Fibroblast of skin of abdomen (primary cell): Measurements from ENCODE around the gene IFI6.

Experiments
- DNase-seq: peaks from one replicate; pipeline ENCODE4 v3.0.0-alpha.2; 2013

The IFI6 gene

GRCh38 chr1:27669876-27670275, 2.1 kb downstream of the IFI6 start:
- no peak for DNase-seq

GRCh38 chr1:27668808-27669723, 2.9 kb downstream of the IFI6 start:
- DNase-seq = peak; percentile 45

GRCh38 chr1:27668121-27668807, 3.7 kb downstream of the IFI6 start:
- no peak for DNase-seq

- no peak for DNase-seq
Measured at GRCh38 chr1:27666791-27667254, 5.2 kb downstream of the IFI6 start.

- DNase-seq = no peak
Measured at GRCh38 chr1:27666294-27666693, 5.7 kb downstream of the IFI6 start.

GRCh38 chr1:27665016-27665651, 6.9 kb downstream of the IFI6 start:
- no peak for DNase-seq

- no peak for DNase-seq
Measured at GRCh38 chr1:27664291-27664690, 7.7 kb downstream of the IFI6 start.

- peak; percentile 82 for DNase-seq
Measured at GRCh38 chr1:27662707-27663393, 9.1 kb downstream of the IFI6 start.

- no peak for DNase-seq
Measured at GRCh38 chr1:27662261-27662660, 9.7 kb downstream of the IFI6 start.

- no peak for DNase-seq
Measured at GRCh38 chr1:27661412-27662075, 10.4 kb downstream of the IFI6 start.

- DNase-seq = no peak
Measured at GRCh38 chr1:27660300-27660835, 11.6 kb downstream of the IFI6 start.

GRCh38 chr1:27659497-27660299, 12.3 kb downstream of the IFI6 start:
- peak; percentile 84 for DNase-seq

- peak; percentile 66 for DNase-seq
Measured at GRCh38 chr1:27658951-27659496, 13.0 kb downstream of the IFI6 start.

- DNase-seq = peak; percentile 61
Measured at GRCh38 chr1:27656157-27656893, 15.7 kb downstream of the IFI6 start.

GRCh38 chr1:27655151-27655937, 16.6 kb downstream of the IFI6 start:
- no peak for DNase-seq

- peak; percentile 37 for DNase-seq
Measured at GRCh38 chr1:27652111-27652864, 19.7 kb downstream of the IFI6 start.

GRCh38 chr1:27650539-27651175, 21.3 kb downstream of the IFI6 start:
- DNase-seq = peak; percentile 82

- no peak for DNase-seq
Measured at GRCh38 chr1:27650171-27650538, 21.8 kb downstream of the IFI6 start.
